Activated CD8-positive, alpha-beta memory T cell treated with anti-CD3 and anti-CD28 coated beads, Interleukin-2, amount 50 U/mL, for 4 hours (primary cell): ENCODE results near the gene PTN.
"Not testable (repeated sequence)": the region's sequence is repeated elsewhere in the genome, so short reads cannot be mapped to it uniquely, and the experiment has no call there.

Experiments used
- DNase-seq: peaks from one replicate; pipeline ENCODE4 v3.0.0-alpha.2; 2020

Gene PTN

DNA sequence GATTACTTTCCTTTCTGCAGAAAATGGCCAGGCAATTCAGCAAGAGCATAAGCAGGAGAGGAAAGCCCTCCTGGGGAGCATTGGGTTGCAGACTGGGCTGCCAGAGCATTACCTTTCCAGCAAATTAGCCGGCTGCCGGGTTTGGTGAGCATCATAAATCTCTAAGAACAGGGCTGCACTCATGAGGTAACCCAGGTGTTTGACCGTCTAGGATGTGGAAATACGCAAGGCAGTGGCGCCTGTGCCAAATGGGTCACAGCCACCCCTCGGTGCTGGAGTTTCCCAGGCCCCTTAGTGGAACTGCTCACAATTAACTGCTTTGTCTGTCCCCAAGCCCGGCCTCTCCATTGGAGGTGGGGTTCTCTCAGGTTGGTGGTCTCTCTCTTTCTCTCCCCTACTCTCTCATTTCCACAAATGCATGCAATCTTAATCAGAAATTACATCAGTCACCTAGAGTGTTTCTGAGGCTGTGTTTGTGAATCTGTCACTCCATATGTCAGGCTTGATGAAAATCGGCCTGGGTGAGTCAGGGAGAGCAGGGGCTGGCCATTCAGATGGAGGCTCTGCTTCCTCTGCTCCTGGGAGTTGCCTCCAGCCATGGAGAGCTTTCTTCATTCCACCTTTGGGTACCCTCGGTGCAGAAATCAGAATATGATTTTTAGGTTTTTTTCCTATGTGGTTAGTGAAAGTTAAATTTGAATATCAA is 26.7 kb downstream of the PTN start:
- no peak for DNase-seq

DNA sequence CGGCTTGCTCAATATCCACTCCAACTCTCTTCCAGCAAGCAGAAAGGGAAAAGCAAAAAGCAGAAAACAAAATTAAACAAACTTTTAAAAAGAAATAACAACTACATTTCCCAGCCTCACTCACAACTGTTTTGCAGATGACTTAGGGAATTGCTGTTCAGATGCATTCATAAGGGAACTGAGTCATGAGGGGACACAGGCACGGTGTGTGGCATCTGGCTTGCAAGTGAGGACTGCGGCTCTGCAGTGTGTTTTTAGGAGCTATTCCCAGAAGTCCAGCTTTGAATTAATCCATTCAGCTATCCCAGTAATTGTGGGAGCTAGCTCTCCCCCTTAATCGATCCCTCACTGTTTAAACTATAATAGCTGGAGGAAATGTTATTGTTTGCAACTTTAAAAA is 30.3 kb downstream of the PTN start:
- no peak for DNase-seq

DNA sequence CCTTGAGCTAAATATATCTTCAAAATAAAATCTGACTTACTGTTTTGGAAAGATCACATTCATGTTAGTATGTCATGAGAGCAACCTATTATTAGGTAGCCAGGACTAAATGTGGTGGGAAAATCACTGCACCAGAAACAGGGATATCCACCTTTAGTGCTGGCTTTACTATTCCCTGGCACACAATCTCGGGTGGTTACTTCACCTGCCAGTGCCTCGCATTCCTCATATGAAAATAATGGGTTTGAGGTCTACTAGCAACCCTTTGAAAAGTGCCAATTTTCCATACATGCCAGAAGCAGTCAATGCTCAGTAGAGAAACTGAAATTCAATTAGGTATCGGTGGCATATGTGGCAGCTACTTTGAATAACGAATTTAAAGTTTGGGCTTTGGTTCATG is 36.8 kb downstream of the PTN start:
- DNase-seq: no peak

- DNase-seq: no peak
Observed at GRCh38 chr7:137305901-137306621, 37.5 kb downstream of the PTN start.

GRCh38 chr7:137304624-137305235 is 38.8 kb downstream of the PTN start:
- no peak for DNase-seq

GRCh38 chr7:137304165-137304564 is 39.4 kb downstream of the PTN start:
- no peak for DNase-seq

GRCh38 chr7:137302081-137302480 is 41.5 kb downstream of the PTN start:
- DNase-seq: no peak

GRCh38 chr7:137298464-137298794 is 45.1 kb downstream of the PTN start:
- DNase-seq: no peak

GRCh38 chr7:137297551-137298463 is 45.7 kb downstream of the PTN start:
- DNase-seq: no peak

GRCh38 chr7:137296576-137296975 is 47.0 kb downstream of the PTN start:
- DNase-seq: no peak

- no peak for DNase-seq
Observed at GRCh38 chr7:137295739-137296324, 47.7 kb downstream of the PTN start.

DNA sequence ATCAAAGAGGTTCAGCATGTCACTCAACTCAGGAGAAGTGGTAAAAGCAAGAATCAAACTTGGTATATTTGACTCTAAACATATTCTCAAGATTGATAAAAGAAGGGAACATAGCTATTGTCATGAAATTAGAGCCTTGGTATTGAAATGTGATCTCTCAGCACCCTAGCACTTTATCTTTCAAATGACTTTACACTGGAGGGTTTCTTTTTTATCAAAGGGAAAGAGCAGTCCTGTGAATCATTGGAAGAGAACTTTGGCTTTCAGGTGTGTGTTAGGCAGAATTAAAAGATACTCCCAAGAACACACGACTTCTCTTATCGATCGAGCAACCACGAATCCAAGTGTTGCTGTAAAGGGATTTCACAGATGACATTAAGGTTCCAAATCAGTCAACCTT is 54.4 kb downstream of the PTN start:
- DNase-seq: no peak

GRCh38 chr7:137287651-137288258 is 55.8 kb downstream of the PTN start:
- no peak for DNase-seq

- DNase-seq: no peak
Observed at GRCh38 chr7:137283153-137283552, 60.4 kb downstream of the PTN start.

DNA sequence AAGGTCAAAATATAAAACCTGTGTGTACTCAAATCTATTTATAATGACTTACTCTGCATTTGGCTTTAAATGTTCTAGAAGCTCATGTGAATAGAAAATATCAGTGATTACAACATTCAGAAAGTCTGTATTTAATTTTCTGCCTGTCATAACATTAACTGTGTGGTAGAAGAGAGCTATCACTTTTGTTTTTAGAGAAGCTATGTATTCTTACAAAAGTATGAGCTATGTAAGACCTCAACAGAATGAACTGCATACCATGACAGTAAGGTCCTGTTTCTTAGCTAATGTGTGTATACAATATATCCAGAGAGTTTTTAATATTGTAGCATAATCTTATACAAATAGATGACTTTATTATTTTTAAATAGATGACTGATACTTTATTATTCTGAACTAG is 61.5 kb downstream of the PTN start:
- no peak for DNase-seq

- DNase-seq: no peak
Observed at GRCh38 chr7:137276189-137276588, 67.3 kb downstream of the PTN start.

DNA sequence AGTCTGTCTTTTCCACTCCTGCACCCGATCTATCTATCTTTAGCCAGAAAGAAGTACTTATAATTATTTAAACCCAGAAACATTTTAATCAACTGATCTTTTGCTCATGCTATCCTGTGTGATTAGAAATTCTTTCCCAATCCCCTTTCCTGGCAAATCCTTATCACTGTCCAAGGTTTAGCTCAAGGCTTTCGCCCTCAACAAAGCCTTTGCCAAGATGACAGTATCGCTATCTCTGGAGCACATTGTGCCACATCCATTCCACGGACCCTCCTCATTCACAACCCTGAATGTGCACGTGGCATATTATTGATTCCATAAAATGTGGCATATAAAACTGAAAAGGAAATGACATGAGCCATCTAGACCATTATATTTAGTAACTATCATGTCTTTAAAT is 71.3 kb downstream of the PTN start:
- no peak for DNase-seq

DNA sequence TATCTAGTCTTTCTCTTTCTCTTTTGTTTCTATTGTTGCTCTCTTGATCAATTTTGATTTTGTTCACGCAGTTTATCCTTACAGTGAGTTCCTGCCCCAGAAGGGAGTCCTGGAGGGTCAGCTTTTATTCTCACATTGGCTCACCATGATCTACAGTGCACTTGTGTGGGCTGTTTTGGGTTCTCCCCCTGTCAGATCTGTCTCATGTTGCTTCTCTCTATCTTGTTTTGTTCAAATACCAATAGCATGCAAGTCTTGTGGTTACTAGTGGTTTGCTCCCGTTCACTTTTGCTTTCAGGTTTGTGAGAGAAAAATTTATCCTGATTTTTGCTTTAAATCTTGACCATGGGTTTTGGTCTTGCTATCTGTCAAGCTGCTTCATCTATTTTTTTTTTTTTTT is 74.3 kb downstream of the PTN start:
- no peak for DNase-seq

GRCh38 chr7:137268001-137268865 is 75.3 kb downstream of the PTN start:
- not testable (repeated sequence) for DNase-seq

DNA sequence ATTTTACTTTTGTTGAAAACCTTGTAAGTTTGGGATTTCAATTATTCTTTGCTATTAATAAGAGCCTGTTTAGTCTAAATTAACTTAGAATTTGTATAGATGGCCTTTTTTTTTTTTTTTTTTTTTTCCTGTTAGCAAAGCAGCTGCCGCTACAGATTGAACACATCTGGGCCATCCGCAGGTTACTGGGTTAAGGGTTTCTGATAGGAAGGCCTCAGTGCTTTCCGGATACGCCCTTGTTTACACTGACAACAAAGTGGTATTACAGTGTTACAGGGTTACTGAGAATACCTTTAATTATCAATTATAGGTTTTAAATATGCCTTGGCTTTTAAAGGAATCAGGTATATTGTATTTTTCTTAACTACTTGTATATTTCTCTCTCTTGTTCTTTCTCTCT is 76.8 kb downstream of the PTN start:
- DNase-seq: no peak

- not testable (repeated sequence) for DNase-seq
Observed at GRCh38 chr7:137265480-137265879, 78.1 kb downstream of the PTN start.
